ENCODE results near the gene ERVK3-1.
A peak's percentile ranks its signal among the peaks of the same experiment; 100 is the strongest.
"Not testable (repeated sequence)": the region's sequence is repeated elsewhere in the genome, so short reads cannot be mapped to it uniquely, and the experiment has no call there.

Gene ERVK3-1

GRCh38 chr19:58346961-58347929 lies 42.1 kb downstream of the ERVK3-1 start:
- no peak for DNase-seq

- DNase-seq = not testable (repeated sequence)
Observed at GRCh38 chr19:58348080-58348479, 42.9 kb downstream of the ERVK3-1 start.

- DNase-seq = no peak
Observed at GRCh38 chr19:58349590-58349989, 44.4 kb downstream of the ERVK3-1 start.

- DNase-seq = no peak
Observed at GRCh38 chr19:58350001-58350861, 45.1 kb downstream of the ERVK3-1 start.

GRCh38 chr19:58350871-58351557 lies 45.8 kb downstream of the ERVK3-1 start:
- no peak for DNase-seq

GRCh38 chr19:58351558-58351878 lies 46.3 kb downstream of the ERVK3-1 start:
- no peak for DNase-seq

- no peak for DNase-seq
Observed at GRCh38 chr19:58351990-58352755, 47.0 kb downstream of the ERVK3-1 start.

GRCh38 chr19:58352760-58353671 lies 47.8 kb downstream of the ERVK3-1 start, which contains the start of gene A1BG:
A1BG (minus strand) TSS chr19:58353492; CDS start chr19:58353437, 55 bp downstream.
- DNase-seq = no peak

- no peak for DNase-seq
Observed at GRCh38 chr19:58353717-58354477, 48.7 kb downstream of the ERVK3-1 start.

- no peak for DNase-seq
Observed at GRCh38 chr19:58354478-58355030, 49.4 kb downstream of the ERVK3-1 start.

GRCh38 chr19:58355215-58355796 lies 50.1 kb downstream of the ERVK3-1 start:
- DNase-seq = no peak

GRCh38 chr19:58355908-58356765 lies 51.0 kb downstream of the ERVK3-1 start:
- no peak for DNase-seq

GRCh38 chr19:58356766-58357480 lies 51.7 kb downstream of the ERVK3-1 start:
- no peak for DNase-seq

GRCh38 chr19:58357481-58358145 lies 52.4 kb downstream of the ERVK3-1 start:
- no peak for DNase-seq

GRCh38 chr19:58361900-58362271 lies 56.7 kb downstream of the ERVK3-1 start:
- DNase-seq = no peak

GRCh38 chr19:58362272-58362994 lies 57.3 kb downstream of the ERVK3-1 start, which contains the start of gene ZNF497:
ZNF497 (minus strand) TSS chr19:58362751; CDS start chr19:58357635, 5,116 bp downstream.
- peak; percentile 59 for DNase-seq

- DNase-seq = no peak
Observed at GRCh38 chr19:58364146-58364545, 59.0 kb downstream of the ERVK3-1 start.
